Heart left ventricle (tissue), 16 donors: Measurements from ENCODE around the gene CYSRT1. TPM values are rescaled to one million over a fixed set of nuclear protein-coding genes. Genes with fewer than 3 reads are reported as not detected.

Experiments
- ATAC-seq, 4 donors: fragments of 200-7000 bp; cut with Tn5 transposase; one replicate each; pipeline ENCODE4 v1.9.1; 2020 to 2022; ENCODE audit warnings: moderate library complexity in 4 of 4, mild to moderate bottlenecking in 3 of 4, moderate number of reproducible peaks in 1 of 4
- DNase-seq, 5 donors: peaks; one replicate each; pipeline ENCODE4 v3.0.0-alpha.2; 2020
- H3K27ac ChIP-seq, 12 donors: fragments of 200-600 bp; sonication (generic) in 4 of 12; one replicate each; pipeline versions ENCODE4 v1.5.0 to v1.8.0; 2016 to 2022; ENCODE audit warnings: mild to moderate bottlenecking in 2 of 12
- H3K27me3 ChIP-seq, 9 donors: fragments of 200-600 bp; sonication (generic) in 2 of 9; one replicate each; pipeline versions ENCODE4 v1.5.1 to v1.8.0; 2016 to 2022; ENCODE audit warnings: mild to moderate bottlenecking in 3 of 9
- H3K36me3 ChIP-seq, 9 donors: fragments of 200-600 bp; sonication (generic) in 2 of 9; one replicate each; pipeline versions ENCODE4 v1.5.0 to v1.8.0; 2018 to 2022; ENCODE audit warnings: mild to moderate bottlenecking in 2 of 9
- H3K4me1 ChIP-seq, 12 donors: fragments of 200-600 bp; sonication (generic) in 4 of 12; one replicate each; pipeline versions ENCODE4 v1.5.0 to v1.8.0; 2016 to 2022; ENCODE audit warnings: mild to moderate bottlenecking in 3 of 12
- H3K4me3 ChIP-seq, 12 donors: fragments of 200-600 bp; sonication (generic) in 4 of 12; one replicate each; pipeline versions ENCODE4 v1.5.0 to v1.8.0; 2017 to 2022; ENCODE audit warnings: mild to moderate bottlenecking in 9 of 12, moderate library complexity in 4 of 12
- H3K9me3 ChIP-seq, 12 donors: fragments of 200-600 bp; sonication (generic) in 4 of 12; one replicate each; pipeline versions ENCODE4 v1.5.0 to v1.8.0; 2016 to 2022; ENCODE audit warnings: mild to moderate bottlenecking in 1 of 12
- POLR2A ChIP-seq, 2 donors: fragments of 450-650 bp; IDR thresholded peaks; one replicate each; pipeline ENCODE4 v1.6.1; 2017; ENCODE audit warnings: antibody characterized with exemption in 2 of 2, mild to moderate bottlenecking in 2 of 2, moderate library complexity in 2 of 2
- WGBS, 4 donors: extraction: QIAGEN DNeasy Blood & Tissue Kit in 2 of 4; methylation state at CpG; one replicate each; pipeline versions ENCODE4 v1.1.5 to v1.1.7; 2013 to 2018; 5-methylcytosine and 5-hydroxymethylcytosine counted together
- intact Hi-C, 10 donors: fragments of 100-400 bp; cut with DNase I; formaldehyde crosslinking; loops; one replicate each; pipeline versions ENCODE4 v1.11.1 to v1.14.2; 2022
- polyA plus RNA-seq, 2 donors: library from polyadenylated mRNA; stranded (reverse); fragments of 200-250 nt; gene quantifications; one replicate each; pipeline ENCODE4 v1.2.3, GENCODE V29; 2013
- total RNA-seq, 9 donors: library from RNA; depleted of rRNA in 2 of 9; stranded (reverse); fragments of >200 nt in 2 of 9; fragmentation: NEBNext Ultra II Directional in 3 of 9; extraction: Animal tissue kit (Norgen Biotek cat#: 25700) in 3 of 9; gene quantifications; one replicate each; pipeline versions ENCODE4 v1.1.0 to v1.2.4, GENCODE V29; 2016 to 2023
- TF ChIP-seq, protein P1 (sequence below), 12 donors: fragments of 200-600 bp; sonication (generic) in 4 of 12; IDR thresholded peaks; one replicate each; pipeline versions ENCODE4 v1.5.0 to v1.8.0; 2018 to 2022; ENCODE audit warnings: antibody characterized with exemption in 12 of 12, mild to moderate bottlenecking in 5 of 12
- donor health status: ischemic (EF 13 %, LVEDD 7.1; RV severe dilation, severe dysfunction).
- donor health status: healthy with polysubstance abuse.
- donor health status: DM: no; HTN: yes; CAD: no.
- donor health status: DM: no; HTN: no; CAD: no.
- donor health status: ischemic (EF 25% LVEDD 6.9; RV normal size, moderate dysfunction).
- donor health status: ischemic (EF 25% LVEDD 5.7; RV mildly dilated, moderate dysfunction).
- donor health status: healthy.
- donor health status: DM: yes; HTN: yes; CAD: no.
- donor health status: ischemic (EF 35%, LVEDD 5.7; RV mildly dilated, moderate dysfunction).
- donor health status: nonischemic (EF 11% LVEDD 7.7; RV severe dilation, severe dysfunction).
- donor health status: DM: yes; HTN: yes; CAD: no.
- donor health status: PGD.
- donor health status: ischemic (EF 29% LVEDD 5.4; RV normal size, mild dysfunction).
- donor health status: nonischemic (EF 23%, LVEDD 6.1; RV moderate dilation, normal function).

The CYSRT1 gene
- total and polyA plus RNA-seq, 11 donors: 0.14 to 0.61 (median 0.27) TPM; not detected in 3

DNA sequence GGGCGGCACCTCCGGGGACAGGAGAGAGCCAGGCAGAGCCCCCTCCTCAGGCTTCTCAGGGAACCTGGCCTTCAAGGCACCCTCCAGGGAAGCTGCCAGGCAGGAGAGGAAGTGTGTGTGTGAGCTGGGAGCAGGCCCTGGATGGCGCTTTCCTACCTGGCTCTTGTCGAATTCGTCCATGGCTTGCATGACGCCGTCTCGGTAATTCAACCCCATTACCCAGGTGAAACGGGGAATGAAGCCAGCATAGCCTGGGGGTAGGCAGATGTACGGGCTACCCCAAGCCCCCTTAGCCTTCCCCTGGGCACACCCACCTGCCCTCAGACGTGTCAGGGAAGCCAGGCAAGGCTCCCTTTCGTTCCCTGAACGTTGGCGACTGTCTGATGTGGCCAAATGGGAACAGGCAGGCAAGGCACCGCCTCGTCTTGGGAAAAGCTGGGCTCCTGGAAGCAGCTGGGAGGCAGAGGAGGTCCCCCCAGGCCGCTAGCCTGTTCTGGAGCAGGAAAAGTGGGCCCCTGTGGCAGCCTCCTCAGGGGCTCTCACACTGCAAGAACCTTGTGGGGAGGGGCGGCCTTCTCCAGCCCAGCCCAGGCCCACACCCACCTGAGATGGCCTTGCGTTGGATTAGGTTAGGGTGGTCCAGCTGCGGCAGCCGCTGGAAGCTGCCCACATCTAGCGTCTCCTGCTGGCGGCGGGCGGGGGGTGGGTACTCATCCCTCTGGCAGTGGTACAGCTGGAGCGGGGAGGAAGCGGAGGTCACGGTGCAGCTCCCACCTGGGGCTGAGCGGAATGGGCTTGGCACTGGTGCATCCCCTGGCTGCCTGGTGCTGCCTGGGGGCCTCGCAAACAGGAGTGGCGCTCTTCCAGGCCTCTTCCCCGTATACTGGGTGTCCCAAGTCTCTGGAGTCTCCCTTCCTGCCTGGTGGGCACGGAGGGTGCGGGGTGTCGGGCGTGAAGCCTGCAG lies 19.8 kb downstream of the CYSRT1 start:
- H3K4me3 ChIP-seq: no peak overlapping the region
- ATAC-seq: no peak
- DNase-seq: no peak
- H3K4me1 ChIP-seq: peaks cover 0 to 39% (median 29%) of the 10 kb centered on the region in 12 donors
- intact Hi-C loops: no loop called here
- no peaks in the 10 kb centered on the region for H3K9me3 ChIP-seq
- TF ChIP-seq POLR2A (IDR thresholded peaks at IDR 0.05): no peak
- TF ChIP-seq, protein P1, sequence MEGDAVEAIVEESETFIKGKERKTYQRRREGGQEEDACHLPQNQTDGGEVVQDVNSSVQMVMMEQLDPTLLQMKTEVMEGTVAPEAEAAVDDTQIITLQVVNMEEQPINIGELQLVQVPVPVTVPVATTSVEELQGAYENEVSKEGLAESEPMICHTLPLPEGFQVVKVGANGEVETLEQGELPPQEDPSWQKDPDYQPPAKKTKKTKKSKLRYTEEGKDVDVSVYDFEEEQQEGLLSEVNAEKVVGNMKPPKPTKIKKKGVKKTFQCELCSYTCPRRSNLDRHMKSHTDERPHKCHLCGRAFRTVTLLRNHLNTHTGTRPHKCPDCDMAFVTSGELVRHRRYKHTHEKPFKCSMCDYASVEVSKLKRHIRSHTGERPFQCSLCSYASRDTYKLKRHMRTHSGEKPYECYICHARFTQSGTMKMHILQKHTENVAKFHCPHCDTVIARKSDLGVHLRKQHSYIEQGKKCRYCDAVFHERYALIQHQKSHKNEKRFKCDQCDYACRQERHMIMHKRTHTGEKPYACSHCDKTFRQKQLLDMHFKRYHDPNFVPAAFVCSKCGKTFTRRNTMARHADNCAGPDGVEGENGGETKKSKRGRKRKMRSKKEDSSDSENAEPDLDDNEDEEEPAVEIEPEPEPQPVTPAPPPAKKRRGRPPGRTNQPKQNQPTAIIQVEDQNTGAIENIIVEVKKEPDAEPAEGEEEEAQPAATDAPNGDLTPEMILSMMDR (IDR thresholded peaks at IDR 0.05): no peak
- H3K36me3 ChIP-seq: peaks cover 0 to 24% (median 18%) of the 10 kb centered on the region in 9 donors
- H3K27me3 ChIP-seq: no peaks in the 10 kb centered on the region
- 75 to 83% (median 80%) methylated on average over 28 to 36 of the region's 36 CpGs for WGBS, 4 donors
- H3K27ac ChIP-seq: no peak overlapping the region

DNA sequence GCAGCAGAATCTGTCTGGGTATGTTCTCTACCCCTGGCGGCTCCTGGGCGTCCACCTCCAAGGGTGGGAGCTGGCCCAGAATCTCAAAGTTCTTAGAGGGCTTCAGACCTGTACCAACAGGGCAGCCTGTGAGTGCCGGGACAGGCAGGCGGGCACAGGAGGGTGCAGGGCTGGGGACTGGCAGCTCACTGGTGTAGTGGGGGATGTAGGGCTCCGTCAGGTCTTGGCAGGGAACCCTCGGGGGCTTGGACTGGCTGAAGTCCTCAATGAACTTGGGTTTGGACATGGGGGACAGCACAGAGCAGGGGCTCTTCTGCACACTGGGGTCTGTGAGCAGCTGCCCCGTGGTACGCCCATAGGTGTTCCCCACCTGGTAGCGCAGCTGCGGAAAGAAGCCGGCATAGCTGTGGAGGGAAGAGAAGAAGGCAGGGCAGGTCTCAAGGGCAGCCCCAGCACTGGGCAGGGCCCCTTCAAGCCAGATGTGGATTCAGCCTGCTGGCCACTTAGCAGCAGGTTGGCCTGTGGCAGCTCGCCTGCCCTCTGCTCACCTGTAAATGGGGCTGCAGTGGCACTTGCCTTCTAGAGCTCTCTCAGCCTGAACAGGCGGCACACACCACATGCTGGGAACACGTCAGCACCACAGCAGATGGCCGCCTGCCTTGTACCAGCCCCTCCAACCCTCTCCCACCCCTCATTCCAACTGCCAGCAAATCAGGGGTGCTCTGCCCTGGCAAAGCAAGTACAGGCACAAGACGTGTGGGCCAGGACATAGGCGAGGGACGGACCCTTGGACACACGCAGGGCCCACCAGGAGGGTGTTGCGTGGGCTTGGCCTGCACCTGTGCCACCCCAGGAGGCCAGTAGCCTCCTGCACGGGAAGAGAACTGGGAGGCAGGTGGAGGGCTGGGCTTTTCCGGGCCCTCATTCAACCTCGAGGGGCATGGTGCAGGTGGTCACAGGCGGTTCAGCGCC lies 20.8 kb downstream of the CYSRT1 start:
- Histone ChIP-seq H3K27me3 (no peaks in the 10 kb centered on the region), H3K9me3 (no peaks in the 10 kb centered on the region), H3K36me3 (peaks cover 0 to 24% (median 18%) of the 10 kb centered on the region in 9 donors), H3K4me3 (no peak overlapping the region), H3K27ac (no peak overlapping the region), H3K4me1 (peaks cover 0 to 40% (median 30%) of the 10 kb centered on the region in 12 donors)
- intact Hi-C loops: no loop called here
- DNase-seq (no peak), ATAC-seq (no peak)
- WGBS, 4 donors: 92 to 94% (median 93%) methylated on average over 18 to 25 of the region's 25 CpGs
- TF ChIP-seq POLR2A (IDR thresholded peaks at IDR 0.05): no peak
- TF ChIP-seq, protein P1 (IDR thresholded peaks at IDR 0.05): no peak

DNA sequence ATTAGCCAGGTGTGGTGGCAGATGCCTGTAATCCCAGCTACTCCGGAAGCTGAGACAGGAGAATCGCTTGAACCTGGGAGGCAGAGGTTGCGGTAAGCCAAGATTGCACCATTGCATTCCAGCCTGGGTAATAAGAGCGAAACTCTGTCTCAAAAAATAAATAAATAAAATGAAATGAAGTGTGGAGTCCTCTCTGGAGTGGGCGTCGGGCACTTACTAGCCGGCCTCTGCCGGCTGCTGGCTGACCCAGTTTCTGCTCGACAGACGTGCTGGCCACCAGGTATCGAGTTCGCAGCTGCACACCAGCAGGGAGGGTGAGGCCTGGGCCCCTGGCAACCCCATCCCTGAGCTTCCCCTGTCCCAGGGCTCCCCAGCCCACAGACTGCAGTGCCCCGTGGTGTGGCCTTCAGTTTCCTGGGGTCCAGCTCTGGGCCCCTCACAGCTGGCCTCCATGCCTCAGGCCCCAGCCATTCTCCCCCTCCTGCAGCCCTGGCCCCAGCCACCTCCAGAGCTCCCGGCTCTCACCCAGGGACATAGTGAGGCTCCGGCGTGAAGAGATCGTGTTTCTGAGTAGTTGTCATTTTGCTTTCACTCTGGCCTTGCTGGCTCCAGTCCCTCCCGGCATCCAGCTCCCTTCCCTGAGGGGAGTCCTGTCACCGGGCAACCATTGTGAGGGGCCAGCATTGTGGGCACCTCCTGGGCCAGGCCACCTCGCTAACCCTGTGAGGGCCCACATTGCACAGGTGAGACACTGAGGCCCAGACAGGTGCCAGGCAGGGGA lies 22.4 kb downstream of the CYSRT1 start:
- ATAC-seq (peak in 1 of 4 donors; percentile 2), DNase-seq (no peak)
- H3K36me3 ChIP-seq: peaks cover 0 to 17% (median 15%) of the 10 kb centered on the region in 9 donors
- peaks cover 0 to 37% (median 27%) of the 10 kb centered on the region in 12 donors for H3K4me1 ChIP-seq
- H3K9me3 ChIP-seq: no peaks in the 10 kb centered on the region
- intact Hi-C loops: no loop called here
- H3K27ac ChIP-seq: no peak overlapping the region
- H3K27me3 ChIP-seq: no peaks in the 10 kb centered on the region
- TF ChIP-seq, protein P1 (IDR thresholded peaks at IDR 0.05): no peak
- TF ChIP-seq POLR2A (IDR thresholded peaks at IDR 0.05): no peak
- 73 to 83% (median 81%) methylated on average over 19 to 20 of the region's 20 CpGs for WGBS, 4 donors
- H3K4me3 ChIP-seq: no peak overlapping the region
